Smooth muscle cell (in vitro differentiated cells): ENCODE results near the gene DSCAM. TPM values are rescaled to one million over a fixed set of nuclear protein-coding genes. Genes with fewer than 3 reads are reported as not detected.

ENCODE experiments used
- DNase-seq: peaks from one replicate; lab custom pipeline; 2025; ENCODE audit not compliant: unreplicated experiment; lab: John Stamatoyannopoulos, UW
- H2AFZ ChIP-seq: fragments of 200-600 bp; sonication (generic); 2 replicates; pipeline ENCODE4 v1.6.0; 2016; ENCODE audit warnings: antibody characterized with exemption, low read depth, mild to moderate bottlenecking
- H3F3A ChIP-seq: fragments of 200-600 bp; sonication (generic); 2 replicates; pipeline ENCODE4 v1.6.0; 2017; ENCODE audit warnings: antibody characterized with exemption, low read depth
- H3K27ac ChIP-seq: fragments of 200-600 bp; sonication (generic); 2 replicates; pipeline ENCODE4 v1.5.1; 2016; ENCODE audit warnings: low read depth, mild to moderate bottlenecking
- H3K27me3 ChIP-seq: fragments of 200-600 bp; sonication (generic); 2 replicates; pipeline ENCODE4 v1.6.1; 2016; ENCODE audit warnings: low read depth, mild to moderate bottlenecking
- H3K36me3 ChIP-seq: fragments of 200-600 bp; sonication (generic); 2 replicates; pipeline ENCODE4 v1.5.1; 2016; ENCODE audit warnings: low read depth
- H3K4me1 ChIP-seq: fragments of 200-600 bp; sonication (generic); 2 replicates; pipeline ENCODE4 v1.5.1; 2016; ENCODE audit warnings: low read depth
- H3K4me2 ChIP-seq: fragments of 200-600 bp; sonication (generic); 2 replicates; pipeline ENCODE4 v1.6.0; 2016; ENCODE audit warnings: mild to moderate bottlenecking
- H3K4me3 ChIP-seq: fragments of 200-600 bp; sonication (generic); 2 replicates; pipeline ENCODE4 v1.5.1; 2016; ENCODE audit warnings: mild to moderate bottlenecking
- H3K79me2 ChIP-seq: fragments of 200-600 bp; sonication (generic); 2 replicates; pipeline ENCODE4 v1.6.0; 2016; ENCODE audit warnings: low read depth, mild to moderate bottlenecking
- H3K9ac ChIP-seq: fragments of 200-600 bp; sonication (generic); 2 replicates; pipeline ENCODE4 v1.6.0; 2016; ENCODE audit warnings: low read depth
- H3K9me3 ChIP-seq: fragments of 200-600 bp; sonication (generic); replicated peaks from 2 replicates; pipeline ENCODE4 v1.5.1; 2016; ENCODE audit warnings: low read depth
- H4K20me1 ChIP-seq: fragments of 200-600 bp; sonication (generic); 2 replicates; pipeline ENCODE4 v1.6.0; 2016; ENCODE audit warnings: low read depth
- CTCF ChIP-seq: fragments of 200-600 bp; sonication (generic); IDR thresholded peaks from 2 replicates; pipeline ENCODE4 v1.5.1; 2017; ENCODE audit warnings: borderline replicate concordance, mild to moderate bottlenecking, antibody characterized with exemption; ENCODE audit not compliant: insufficient read depth, poor library complexity, severe bottlenecking
- WGBS: methylation state at CpG from one replicate; pipeline ENCODE4 v1.1.7; 2016; ENCODE audit warnings: low lambda C conversion rate; 5-methylcytosine and 5-hydroxymethylcytosine counted together
- polyA plus RNA-seq: library from polyadenylated mRNA; unstranded; fragments of >200 nt; fragmentation: Nextera tagmentation; extraction: Ambion mirVana; gene quantifications from 2 replicates; pipeline ENCODE4 v1.2.1, GENCODE V29; 2016
- total RNA-seq: library from RNA; depleted of rRNA; stranded (reverse); fragments of >200 nt; gene quantifications from 2 replicates; pipeline ENCODE4 v1.2.3, GENCODE V29; 2014

DSCAM gene
- total and polyA plus RNA-seq, 2 experiments from 2014 or later: not detected

DNA sequence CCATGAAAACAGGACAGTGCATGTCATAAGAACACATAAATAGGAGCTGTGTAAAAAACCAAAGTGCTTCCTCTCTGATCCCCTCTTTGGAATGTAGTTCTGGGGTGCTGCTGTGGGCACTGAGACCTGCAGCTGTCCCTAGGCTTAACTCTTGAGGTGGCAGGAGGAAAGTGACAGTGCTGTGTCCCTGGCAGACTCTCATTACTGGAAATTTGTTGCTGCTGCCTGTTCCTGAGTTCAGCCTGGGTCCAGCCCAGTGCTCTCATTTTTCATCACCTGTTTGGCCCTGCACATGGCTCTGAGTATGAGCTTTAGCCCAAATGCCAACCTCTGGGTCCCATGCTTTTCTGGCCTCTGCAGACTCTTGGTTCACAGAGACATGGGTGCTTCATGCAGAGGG, 329.3 kb downstream of the DSCAM start:
- H3K27me3 ChIP-seq: no peaks in the 10 kb centered on the region
- DNase-seq: no peak
- H3K4me1 ChIP-seq: peaks cover 2% of the 10 kb centered on the region
- TF ChIP-seq CTCF: no peak
- no peak overlapping the region for H3K4me3 ChIP-seq
- no peaks in the 10 kb centered on the region for H3K79me2 ChIP-seq
- H3F3A ChIP-seq: no peaks in the 10 kb centered on the region
- H3K9me3 ChIP-seq: no peaks in the 10 kb centered on the region
- no peak overlapping the region for H2AFZ ChIP-seq
- no peaks in the 10 kb centered on the region for H4K20me1 ChIP-seq
- no peaks in the 10 kb centered on the region for H3K36me3 ChIP-seq
- no peak overlapping the region for H3K27ac ChIP-seq
- no peak overlapping the region for H3K9ac ChIP-seq
- H3K4me2 ChIP-seq: no peak overlapping the region

DNA sequence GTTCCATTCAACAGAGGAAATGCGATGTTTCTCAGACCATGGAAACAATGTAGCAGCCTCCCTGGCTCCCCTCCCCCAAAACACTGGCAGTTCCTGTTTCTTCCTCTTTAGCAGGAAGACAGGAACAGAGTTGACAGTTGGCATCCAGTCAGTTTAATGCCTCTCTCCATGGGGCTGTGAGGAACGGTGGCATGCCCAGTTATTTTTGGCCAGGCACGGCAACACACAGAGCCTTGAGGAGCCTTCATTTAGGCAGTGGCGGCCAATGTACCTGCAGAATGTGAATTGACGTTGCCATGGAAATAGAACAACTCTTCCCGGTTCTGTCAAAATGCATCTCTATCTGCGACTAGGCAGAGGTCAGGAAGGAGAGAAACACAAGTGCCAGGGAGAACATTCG, 330.6 kb downstream of the DSCAM start:
- H3F3A ChIP-seq: no peaks in the 10 kb centered on the region
- H4K20me1 ChIP-seq: no peaks in the 10 kb centered on the region
- 61% methylated on average over 8 of the region's 8 CpGs for WGBS
- H2AFZ ChIP-seq: no peak overlapping the region
- no peaks in the 10 kb centered on the region for H3K27me3 ChIP-seq
- H3K9me3 ChIP-seq: no peaks in the 10 kb centered on the region
- no peaks in the 10 kb centered on the region for H3K36me3 ChIP-seq
- no peak overlapping the region for H3K4me2 ChIP-seq
- no peak overlapping the region for H3K4me3 ChIP-seq
- no peak for TF ChIP-seq CTCF
- H3K79me2 ChIP-seq: no peaks in the 10 kb centered on the region
- H3K9ac ChIP-seq: no peak overlapping the region
- peaks cover 2% of the 10 kb centered on the region for H3K4me1 ChIP-seq
- DNase-seq: no peak
- H3K27ac ChIP-seq: no peak overlapping the region

GRCh38 chr21:40512590-40512989, 334.4 kb downstream of the DSCAM start:
- H3K4me2 ChIP-seq: no peak overlapping the region
- no peaks in the 10 kb centered on the region for H4K20me1 ChIP-seq
- H3K4me3 ChIP-seq: no peak overlapping the region
- H3F3A ChIP-seq: no peaks in the 10 kb centered on the region
- no peaks in the 10 kb centered on the region for H3K27me3 ChIP-seq
- no peaks in the 10 kb centered on the region for H3K79me2 ChIP-seq
- H3K36me3 ChIP-seq: no peaks in the 10 kb centered on the region
- no peak for DNase-seq
- H2AFZ ChIP-seq: no peak overlapping the region
- no peak overlapping the region for H3K27ac ChIP-seq
- WGBS: 74% methylated on average over 11 of the region's 11 CpGs
- no peaks in the 10 kb centered on the region for H3K9me3 ChIP-seq
- H3K9ac ChIP-seq: no peak overlapping the region
- peak; percentile 50 for TF ChIP-seq CTCF
- peaks cover 2% of the 10 kb centered on the region for H3K4me1 ChIP-seq

- no peak overlapping the region for H3K4me3 ChIP-seq
- H3K36me3 ChIP-seq: no peaks in the 10 kb centered on the region
- DNase-seq: no peak
- no peak overlapping the region for H3K9ac ChIP-seq
- H3K9me3 ChIP-seq: no peaks in the 10 kb centered on the region
- no peaks in the 10 kb centered on the region for H3F3A ChIP-seq
- peak overlapping the region; percentile 24 for H3K27ac ChIP-seq
- 49% methylated on average over 2 of the region's 2 CpGs for WGBS
- TF ChIP-seq CTCF: no peak
- no peaks in the 10 kb centered on the region for H3K27me3 ChIP-seq
- H3K4me1 ChIP-seq: no peaks in the 10 kb centered on the region
- H3K4me2 ChIP-seq: peak overlapping the region; percentile 55
- H3K79me2 ChIP-seq: no peaks in the 10 kb centered on the region
- H2AFZ ChIP-seq: no peak overlapping the region
- no peaks in the 10 kb centered on the region for H4K20me1 ChIP-seq
Observed at GRCh38 chr21:40507978-40508377, 339.0 kb downstream of the DSCAM start.
